ENCODE measurements around the gene PIK3CD. TPM values are rescaled to one million over a fixed set of nuclear protein-coding genes. Genes with fewer than 3 reads are reported as not detected.

The PIK3CD gene
- polyA plus RNA-seq, 1 of the 3 experiments (the other 2 are of a cell fraction): 6.0 TPM

GRCh38 chr1:9770298-9770697 lies 118.8 kb downstream of the PIK3CD start:
- Histone ChIP-seq H3K79me2 (ENCODE audit: insufficient read depth) (peaks cover 15% of the 10 kb centered on the region; the same call in 1 of the 2 replicates), H4K20me1 (ENCODE audit: insufficient read depth) (0 out of 2 replicates have a peak, but pooled peaks cover 3% of the 10 kb centered on the region), H3K9me3 (no peaks in the 10 kb centered on the region), H3K4me2 (no peak overlapping the region), H2AFZ (ENCODE audit: low read depth) (no peak overlapping the region), H3K36me3 (replicated peaks in 1 of 2; ENCODE audit: control insufficient read depth in 1 of 2, insufficient read depth in 2 of 2, low read length in 1 of 2) (peaks cover 0 to 6% of the 10 kb centered on the region in 2 experiments), H3K9me2 (no peaks in the 10 kb centered on the region), H3K4me3 (ENCODE audit: low read depth in 2 of 2, low read length in 1 of 2) (no peak overlapping the region), H3K27me3 (ENCODE audit: insufficient read depth) (no peaks in the 10 kb centered on the region), H3K4me1 (ENCODE audit: control insufficient read depth in 1 of 2, insufficient read depth in 2 of 2, low read depth in 1 of 2, low read length in 1 of 2) (peaks cover 0 to 15% of the 10 kb centered on the region in 2 experiments; a peak in 1 of 4 replicates), H3F3A (replicated peaks; ENCODE audit: insufficient read depth) (peaks cover 35% of the 10 kb centered on the region), H3K27ac (ENCODE audit: low read depth in 2 of 2, low read length in 1 of 2) (no peak overlapping the region), H3K9ac (no peak overlapping the region)
- ChIA-PET CTCF (no interaction called here), POLR2A (no interaction called here)
- DNase-seq: no peak
- TF ChIP-seq POLR2AphosphoS5 (IDR thresholded peaks at IDR 0.05; ENCODE audit: low read depth, low read length) (no peak), RCOR1 (IDR thresholded peaks at IDR 0.05; ENCODE audit: low read length) (no peak), FOXJ3 (CRISPR knock-in tag; IDR thresholded peaks at IDR 0.05) (no peak)
- TF ChIP-seq, protein P1, sequence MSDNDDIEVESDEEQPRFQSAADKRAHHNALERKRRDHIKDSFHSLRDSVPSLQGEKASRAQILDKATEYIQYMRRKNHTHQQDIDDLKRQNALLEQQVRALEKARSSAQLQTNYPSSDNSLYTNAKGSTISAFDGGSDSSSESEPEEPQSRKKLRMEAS (IDR thresholded peaks at IDR 0.05; ENCODE audit: low read depth): no peak
- TF ChIP-seq, protein P2, sequence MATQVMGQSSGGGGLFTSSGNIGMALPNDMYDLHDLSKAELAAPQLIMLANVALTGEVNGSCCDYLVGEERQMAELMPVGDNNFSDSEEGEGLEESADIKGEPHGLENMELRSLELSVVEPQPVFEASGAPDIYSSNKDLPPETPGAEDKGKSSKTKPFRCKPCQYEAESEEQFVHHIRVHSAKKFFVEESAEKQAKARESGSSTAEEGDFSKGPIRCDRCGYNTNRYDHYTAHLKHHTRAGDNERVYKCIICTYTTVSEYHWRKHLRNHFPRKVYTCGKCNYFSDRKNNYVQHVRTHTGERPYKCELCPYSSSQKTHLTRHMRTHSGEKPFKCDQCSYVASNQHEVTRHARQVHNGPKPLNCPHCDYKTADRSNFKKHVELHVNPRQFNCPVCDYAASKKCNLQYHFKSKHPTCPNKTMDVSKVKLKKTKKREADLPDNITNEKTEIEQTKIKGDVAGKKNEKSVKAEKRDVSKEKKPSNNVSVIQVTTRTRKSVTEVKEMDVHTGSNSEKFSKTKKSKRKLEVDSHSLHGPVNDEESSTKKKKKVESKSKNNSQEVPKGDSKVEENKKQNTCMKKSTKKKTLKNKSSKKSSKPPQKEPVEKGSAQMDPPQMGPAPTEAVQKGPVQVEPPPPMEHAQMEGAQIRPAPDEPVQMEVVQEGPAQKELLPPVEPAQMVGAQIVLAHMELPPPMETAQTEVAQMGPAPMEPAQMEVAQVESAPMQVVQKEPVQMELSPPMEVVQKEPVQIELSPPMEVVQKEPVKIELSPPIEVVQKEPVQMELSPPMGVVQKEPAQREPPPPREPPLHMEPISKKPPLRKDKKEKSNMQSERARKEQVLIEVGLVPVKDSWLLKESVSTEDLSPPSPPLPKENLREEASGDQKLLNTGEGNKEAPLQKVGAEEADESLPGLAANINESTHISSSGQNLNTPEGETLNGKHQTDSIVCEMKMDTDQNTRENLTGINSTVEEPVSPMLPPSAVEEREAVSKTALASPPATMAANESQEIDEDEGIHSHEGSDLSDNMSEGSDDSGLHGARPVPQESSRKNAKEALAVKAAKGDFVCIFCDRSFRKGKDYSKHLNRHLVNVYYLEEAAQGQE (IDR thresholded peaks at IDR 0.05; ENCODE audit: low read depth, low read length): no peak
- WGBS (ENCODE audit: low lambda C conversion rate): 94% methylated on average over 10 of the region's 10 CpGs

GRCh38 chr1:9774712-9775679 lies 123.5 kb downstream of the PIK3CD start:
- no peak for TF ChIP-seq RXRA (IDR thresholded peaks at IDR 0.05; ENCODE audit: borderline replicate concordance, low read depth)
- TF ChIP-seq MXI1 (IDR thresholded peaks at IDR 0.05; ENCODE audit: low read depth, low read length): no peak
- no peak for TF ChIP-seq SIN3A (IDR thresholded peaks at IDR 0.05; ENCODE audit: borderline replicate concordance, low read depth, low read length)
- TF ChIP-seq NFIC (IDR thresholded peaks at IDR 0.05; ENCODE audit: borderline replicate concordance): no peak
- CTCF ChIA-PET: no interaction called here

More at GRCh38 chr1:9774712-9775679, 123.5 kb downstream of the PIK3CD start:
- Histone ChIP-seq H3K4me1 (ENCODE audit: control insufficient read depth in 1 of 2, insufficient read depth in 2 of 2, low read depth in 1 of 2, low read length in 1 of 2) (no peaks in the 10 kb centered on the region), H3K36me3 (replicated peaks in 1 of 2; ENCODE audit: control insufficient read depth in 1 of 2, insufficient read depth in 2 of 2, low read length in 1 of 2) (peaks cover 0 to 6% of the 10 kb centered on the region in 2 experiments), H3K4me3 (ENCODE audit: low read depth in 2 of 2, low read length in 1 of 2) (no peak overlapping the region), H3K4me2 (no peak overlapping the region), H3K27ac (ENCODE audit: low read depth in 2 of 2, low read length in 1 of 2) (no peak overlapping the region), H3K79me2 (ENCODE audit: insufficient read depth) (peaks cover 37% of the 10 kb centered on the region; the same call in 1 of the 2 replicates), H3K27me3 (ENCODE audit: insufficient read depth) (no peaks in the 10 kb centered on the region), H3K9me3 (no peaks in the 10 kb centered on the region), H3K9me2 (no peaks in the 10 kb centered on the region), H2AFZ (ENCODE audit: low read depth) (no peak overlapping the region), H3K9ac (no peak overlapping the region), H3F3A (replicated peaks; ENCODE audit: insufficient read depth) (peaks cover 5% of the 10 kb centered on the region), H4K20me1 (ENCODE audit: insufficient read depth) (0 out of 2 replicates have a peak, but pooled peaks cover 3% of the 10 kb centered on the region)
- no peak for DNase-seq
- WGBS (ENCODE audit: low lambda C conversion rate): 94% methylated on average over 20 of the region's 20 CpGs
- POLR2A ChIA-PET: no interaction called here

Data from SK-N-SH (cell line).